NCI-H2227 (cell line): Measurements from ENCODE around the gene VAMP1.

Experiments
- DNase-seq: peaks from one replicate; lab custom pipeline; 2025; ENCODE audit not compliant: unreplicated experiment; lab: John Stamatoyannopoulos, UW

The VAMP1 gene

GRCh38 chr12:6425590-6426531 is 44.6 kb downstream of the VAMP1 start:
- DNase-seq, result no peak

GRCh38 chr12:6424866-6425265 is 45.6 kb downstream of the VAMP1 start:
- no peak for DNase-seq

- no peak for DNase-seq
Observed at GRCh38 chr12:6424008-6424347, 46.5 kb downstream of the VAMP1 start.

GRCh38 chr12:6423267-6424007 is 47.0 kb downstream of the VAMP1 start:
- DNase-seq, result peak; percentile 77

- no peak for DNase-seq
Observed at GRCh38 chr12:6420364-6420763, 50.1 kb downstream of the VAMP1 start.

GRCh38 chr12:6418796-6419195 is 51.7 kb downstream of the VAMP1 start:
- no peak for DNase-seq

GRCh38 chr12:6416596-6416995 is 53.9 kb downstream of the VAMP1 start:
- DNase-seq, result no peak
